ENCODE results near the gene NDUFS2. TPM values are rescaled to one million over a fixed set of nuclear protein-coding genes. Genes with fewer than 3 reads are reported as not detected.
"Not testable (repeated sequence)": the region's sequence is repeated elsewhere in the genome, so short reads cannot be mapped to it uniquely, and the experiment has no call there.

NDUFS2 gene
- total and polyA plus RNA-seq, 3 donors from 2014 or later = 82.9 to 129 (median 117) TPM

DNA sequence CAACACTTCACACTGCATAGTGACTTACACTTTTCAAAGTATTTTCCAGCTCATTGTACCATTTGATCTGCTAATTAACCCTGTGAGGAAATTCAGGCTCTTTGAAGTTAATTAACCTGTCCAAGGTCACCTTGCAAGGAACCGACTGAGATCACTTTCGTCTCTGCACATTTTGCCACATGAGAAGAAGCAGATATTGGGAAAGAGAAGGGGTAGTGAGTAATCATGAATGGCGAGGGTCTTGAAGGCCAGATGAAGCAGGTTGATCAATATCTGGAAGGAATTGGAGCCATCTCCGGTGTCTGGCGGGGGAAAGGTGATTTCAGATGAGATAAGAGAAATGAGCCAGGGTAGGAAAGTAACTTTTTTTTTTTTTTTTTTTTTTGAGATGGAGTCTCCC, 17.8 kb downstream of the NDUFS2 start:
- no peaks in the 10 kb centered on the region for H3K9me3 ChIP-seq
- no peak overlapping the region for H3K4me3 ChIP-seq
- WGBS, 2 donors = 84 to 91% methylated on average over 5 of the region's 5 CpGs
- no peaks in the 10 kb centered on the region for H3K4me1 ChIP-seq
- H3K27me3 ChIP-seq = no peaks in the 10 kb centered on the region
- DNase-seq = no peak
- no peak for TF ChIP-seq POLR2A (IDR thresholded peaks at IDR 0.05)
- TF ChIP-seq, protein P1, sequence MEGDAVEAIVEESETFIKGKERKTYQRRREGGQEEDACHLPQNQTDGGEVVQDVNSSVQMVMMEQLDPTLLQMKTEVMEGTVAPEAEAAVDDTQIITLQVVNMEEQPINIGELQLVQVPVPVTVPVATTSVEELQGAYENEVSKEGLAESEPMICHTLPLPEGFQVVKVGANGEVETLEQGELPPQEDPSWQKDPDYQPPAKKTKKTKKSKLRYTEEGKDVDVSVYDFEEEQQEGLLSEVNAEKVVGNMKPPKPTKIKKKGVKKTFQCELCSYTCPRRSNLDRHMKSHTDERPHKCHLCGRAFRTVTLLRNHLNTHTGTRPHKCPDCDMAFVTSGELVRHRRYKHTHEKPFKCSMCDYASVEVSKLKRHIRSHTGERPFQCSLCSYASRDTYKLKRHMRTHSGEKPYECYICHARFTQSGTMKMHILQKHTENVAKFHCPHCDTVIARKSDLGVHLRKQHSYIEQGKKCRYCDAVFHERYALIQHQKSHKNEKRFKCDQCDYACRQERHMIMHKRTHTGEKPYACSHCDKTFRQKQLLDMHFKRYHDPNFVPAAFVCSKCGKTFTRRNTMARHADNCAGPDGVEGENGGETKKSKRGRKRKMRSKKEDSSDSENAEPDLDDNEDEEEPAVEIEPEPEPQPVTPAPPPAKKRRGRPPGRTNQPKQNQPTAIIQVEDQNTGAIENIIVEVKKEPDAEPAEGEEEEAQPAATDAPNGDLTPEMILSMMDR (IDR thresholded peaks at IDR 0.05) = no peak
- intact Hi-C loops (cut with DNase I; ENCODE audit: low total_unique reads) = no loop called here
- H3K27ac ChIP-seq = no peak overlapping the region
- H3K36me3 ChIP-seq (ENCODE audit: low read depth, missing control alignments) = no peaks in the 10 kb centered on the region

DNA sequence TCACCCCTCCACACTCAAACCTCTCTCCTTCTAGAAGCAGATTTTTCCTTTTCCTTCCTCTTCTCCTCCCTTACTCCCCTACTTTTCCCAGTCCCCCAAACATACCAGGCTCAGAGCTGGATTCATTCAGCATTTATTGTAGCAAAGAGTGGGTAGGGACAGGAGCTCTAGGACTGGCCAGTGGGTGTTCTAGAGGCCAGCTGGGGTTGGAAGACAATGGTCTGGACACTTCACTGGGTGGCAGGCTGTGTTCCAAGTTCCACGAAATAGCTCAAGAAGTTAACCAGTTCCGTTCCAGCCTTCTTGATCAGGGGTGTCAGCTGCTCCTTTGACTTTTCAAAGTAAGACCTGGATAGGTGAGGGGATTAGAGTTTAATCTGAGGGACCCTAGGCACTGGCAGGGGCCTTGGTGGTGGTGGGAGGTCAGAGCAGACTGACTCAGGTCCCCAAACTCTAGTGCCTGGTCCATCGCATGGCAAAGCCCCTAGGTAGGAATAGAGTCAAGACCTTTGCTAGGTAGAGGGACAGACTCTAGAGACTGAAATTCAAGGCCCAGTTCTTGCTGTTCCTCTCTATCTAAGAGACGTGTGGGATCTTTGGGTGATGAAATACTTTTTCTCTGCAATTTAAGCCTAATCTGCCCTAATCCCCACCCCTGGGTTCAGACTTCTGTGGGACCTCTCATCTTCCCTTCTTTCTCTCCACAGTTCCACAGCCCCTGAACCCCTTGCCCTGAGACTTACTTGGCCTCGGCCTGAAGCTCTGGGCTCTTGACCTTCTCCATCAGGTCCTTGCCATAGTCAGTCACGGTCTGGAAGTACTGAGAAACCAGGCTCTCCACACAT, 20.2 kb downstream of the NDUFS2 start:
- Histone ChIP-seq H3K27me3 (no peaks in the 10 kb centered on the region), H3K4me3 (no peak overlapping the region), H3K4me1 (peaks cover 13% of the 10 kb centered on the region), H3K9me3 (no peaks in the 10 kb centered on the region), H3K36me3 (ENCODE audit: low read depth, missing control alignments) (no peaks in the 10 kb centered on the region), H3K27ac (no peak overlapping the region)
- TF ChIP-seq POLR2A (IDR thresholded peaks at IDR 0.05) = no peak
- TF ChIP-seq, protein P1 (IDR thresholded peaks at IDR 0.05) = no peak
- WGBS, 2 donors = 75 to 84% methylated on average over 6 of the region's 6 CpGs
- intact Hi-C loops (cut with DNase I; ENCODE audit: low total_unique reads) = no loop called here
- no peak for DNase-seq

DNA sequence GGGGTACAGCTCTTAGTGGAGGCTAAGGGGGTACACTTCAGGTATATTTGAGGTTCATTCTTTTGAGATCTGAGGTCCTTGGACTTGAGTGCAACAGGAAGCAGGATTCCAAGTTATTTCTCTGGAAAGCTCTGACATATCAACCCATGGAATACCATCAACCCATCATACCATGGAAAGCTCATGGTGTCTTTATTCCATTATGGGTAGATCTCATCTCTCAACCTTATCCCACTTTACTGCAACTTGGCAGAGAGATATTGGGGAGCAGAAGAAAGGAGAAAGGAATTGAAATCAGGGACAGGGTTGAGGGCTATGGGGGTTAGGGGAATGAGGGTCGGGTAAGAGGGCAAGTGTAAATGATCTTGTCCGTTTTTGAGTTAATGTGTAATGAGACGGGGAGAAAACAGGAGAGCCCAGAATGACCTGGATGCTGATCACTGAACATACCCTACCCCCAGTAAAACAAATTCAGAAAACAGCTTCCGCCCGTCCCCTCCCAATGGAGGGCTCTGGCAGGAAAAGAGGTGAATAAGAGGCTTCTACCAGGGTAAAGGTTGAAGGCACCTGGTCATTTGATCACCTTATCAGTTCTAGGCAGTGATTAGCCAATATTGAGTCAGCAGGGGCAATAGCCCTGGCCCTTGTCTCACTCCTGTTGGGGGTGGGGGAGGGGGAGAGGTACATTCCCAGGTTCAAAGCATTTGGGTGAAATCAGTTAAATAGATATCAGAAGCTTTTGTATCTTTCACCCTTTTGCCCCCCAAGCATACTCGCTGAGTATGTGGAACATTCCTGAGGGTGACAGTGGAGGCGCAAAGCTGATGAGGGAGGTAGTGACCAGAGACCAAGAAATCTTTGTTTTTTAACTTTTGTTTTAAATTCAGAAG, 21.9 kb downstream of the NDUFS2 start:
- peaks cover 15% of the 10 kb centered on the region for H3K4me1 ChIP-seq
- H3K27ac ChIP-seq = no peak overlapping the region
- WGBS, 2 donors = 88 to 96% methylated on average over 7 of the region's 7 CpGs
- intact Hi-C loops (cut with DNase I; ENCODE audit: low total_unique reads) = no loop called here
- no peak for DNase-seq
- H3K27me3 ChIP-seq = no peaks in the 10 kb centered on the region
- no peak overlapping the region for H3K4me3 ChIP-seq
- H3K36me3 ChIP-seq (ENCODE audit: low read depth, missing control alignments) = no peaks in the 10 kb centered on the region
- no peaks in the 10 kb centered on the region for H3K9me3 ChIP-seq
- TF ChIP-seq, protein P1 (IDR thresholded peaks at IDR 0.05) = no peak
- TF ChIP-seq POLR2A (IDR thresholded peaks at IDR 0.05) = no peak

DNA sequence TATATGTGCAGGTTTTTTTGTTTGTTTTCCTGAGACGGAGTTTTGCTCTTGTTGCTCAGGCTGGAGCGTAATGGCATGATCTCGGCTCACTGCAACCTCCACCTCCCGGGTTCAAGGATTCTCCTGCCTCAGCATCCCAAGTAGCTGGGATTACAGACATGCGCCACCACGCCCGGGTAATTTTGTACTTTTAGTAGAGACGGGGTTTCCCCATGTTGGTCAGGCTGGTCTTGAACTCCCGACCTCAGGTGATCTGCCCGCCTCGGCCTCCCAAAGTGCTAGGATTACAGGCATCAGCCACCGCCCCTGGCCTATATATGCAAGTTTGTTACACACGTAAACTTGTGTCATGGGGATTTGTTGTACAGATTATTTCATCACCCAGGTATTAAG, 22.5 kb downstream of the NDUFS2 start:
- H3K27ac ChIP-seq; intact Hi-C loops (cut with DNase I; ENCODE audit: low total_unique reads): not testable (repeated sequence)
- whole genome bisulfite sequencing, 2 donors = 84 to 86% methylated on average over 13 of the region's 13 CpGs

DNA sequence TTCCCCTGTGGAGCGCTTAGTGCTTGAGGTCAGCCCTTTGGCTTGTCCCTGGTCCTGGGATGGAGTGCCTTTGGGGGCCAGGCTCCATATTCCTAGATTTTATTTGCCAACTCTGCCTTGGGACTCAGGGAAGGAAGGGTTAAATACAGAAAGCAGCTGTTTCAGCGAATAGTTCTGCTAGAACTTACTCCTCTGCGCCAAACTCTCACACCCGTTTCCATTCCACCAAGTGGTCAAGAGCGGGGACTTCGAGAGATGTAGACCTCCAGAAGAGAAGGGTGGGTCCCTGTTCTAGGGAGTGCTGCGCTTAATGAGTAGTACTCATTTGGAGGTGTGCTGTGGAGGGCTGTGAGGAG, 23.0 kb downstream of the NDUFS2 start:
- no peak overlapping the region for H3K4me3 ChIP-seq
- intact Hi-C loops (cut with DNase I; ENCODE audit: low total_unique reads) = no loop called here
- WGBS, 2 donors = 38 to 45% methylated on average over 7 of the region's 7 CpGs

More for the DNA sequence above, 22.5 kb downstream of the NDUFS2 start:
- not testable (repeated sequence) for H3K27me3 ChIP-seq; DNase-seq; H3K4me3 ChIP-seq; H3K36me3 ChIP-seq (ENCODE audit: low read depth, missing control alignments); H3K9me3 ChIP-seq
- H3K4me1 ChIP-seq = peaks cover 15% of the 10 kb centered on the region

More for the DNA sequence above, 23.0 kb downstream of the NDUFS2 start:
- DNase-seq = no peak
- Histone ChIP-seq H3K36me3 (ENCODE audit: low read depth, missing control alignments) (no peaks in the 10 kb centered on the region), H3K4me1 (peaks cover 15% of the 10 kb centered on the region), H3K27me3 (no peaks in the 10 kb centered on the region), H3K27ac (no peak overlapping the region), H3K9me3 (no peaks in the 10 kb centered on the region)
- TF ChIP-seq, protein P1 (IDR thresholded peaks at IDR 0.05) = no peak
- TF ChIP-seq POLR2A (IDR thresholded peaks at IDR 0.05) = no peak

All from testis (tissue), 3 donors.